Stimulated activated naive CD4-positive, alpha-beta T cell treated with Interleukin-2 at 50 U/mL for 16 hours (primary cell): Measurements from ENCODE around the gene ADGRD1.

Source experiments
- DNase-seq: peaks from one replicate; lab custom pipeline; 2025; lab: John Stamatoyannopoulos, UW

The ADGRD1 gene

DNA sequence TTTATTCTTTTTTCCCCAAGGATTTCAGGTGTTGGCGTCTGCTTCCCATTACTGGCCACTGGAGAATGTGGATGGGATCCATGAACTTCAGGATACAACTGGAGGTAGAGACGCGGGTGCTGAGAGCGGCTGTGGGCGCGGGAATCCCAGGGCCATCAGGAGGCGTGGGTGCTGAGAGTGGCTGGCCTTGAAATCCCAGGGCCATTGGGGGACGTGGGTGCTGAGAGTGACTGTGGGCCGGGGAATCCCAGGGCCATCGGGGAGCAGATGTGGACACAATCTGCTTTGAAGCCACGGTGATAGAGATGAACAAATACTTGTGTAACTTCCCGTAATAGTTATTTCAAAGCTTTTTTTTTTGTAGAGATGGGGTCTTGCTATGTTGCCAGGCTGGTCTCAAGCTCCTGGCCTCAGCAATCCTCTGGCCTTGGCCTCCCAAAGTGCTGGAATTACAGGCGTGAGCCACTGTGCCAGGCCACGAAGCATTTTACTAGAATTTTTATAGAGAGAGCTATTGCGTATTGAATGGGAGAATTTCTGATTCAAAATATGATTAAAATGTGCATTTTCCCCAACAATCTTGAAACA, 12.8 kb downstream of the ADGRD1 start:
- DNase-seq: no peak

DNA sequence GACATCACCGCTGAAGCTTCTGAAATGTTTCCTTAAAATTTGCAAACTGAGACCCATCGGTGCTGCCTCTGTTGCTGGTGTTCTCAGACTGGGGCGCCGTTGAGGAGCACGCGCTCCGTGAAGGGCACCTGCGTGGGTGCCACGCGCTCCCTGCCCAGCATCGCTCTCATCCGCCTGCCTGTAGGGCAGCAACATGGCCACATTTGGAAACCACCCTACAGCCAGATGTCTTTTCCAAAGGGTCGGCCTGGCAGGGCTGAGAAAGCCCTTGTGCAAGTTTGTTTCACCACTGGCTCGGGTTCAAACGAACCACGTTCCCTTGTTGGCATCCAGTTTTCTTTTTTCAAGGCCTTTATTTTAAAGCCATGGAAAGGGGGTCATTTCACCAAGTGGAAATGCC, 13.9 kb downstream of the ADGRD1 start:
- DNase-seq: no peak

DNA sequence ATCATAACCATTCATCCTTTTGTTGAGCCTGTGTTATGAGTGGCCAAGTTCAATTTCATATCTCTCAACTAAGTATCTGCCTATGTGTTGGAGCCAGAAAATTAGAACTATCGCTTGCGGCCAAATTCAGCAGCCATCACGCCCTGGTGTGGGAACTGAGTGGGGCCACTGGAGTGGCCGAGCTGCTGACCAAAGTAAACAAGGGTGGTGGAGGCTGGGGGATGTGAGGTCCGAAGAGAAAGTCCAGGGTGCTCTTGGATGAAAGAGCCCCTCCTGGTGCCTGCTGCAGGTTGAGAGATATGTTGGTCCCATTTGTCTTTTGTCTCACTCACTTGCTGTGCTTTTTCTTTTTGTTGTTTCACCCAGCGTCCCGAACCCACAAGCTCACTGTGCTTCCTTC, 14.9 kb downstream of the ADGRD1 start:
- DNase-seq: no peak

DNA sequence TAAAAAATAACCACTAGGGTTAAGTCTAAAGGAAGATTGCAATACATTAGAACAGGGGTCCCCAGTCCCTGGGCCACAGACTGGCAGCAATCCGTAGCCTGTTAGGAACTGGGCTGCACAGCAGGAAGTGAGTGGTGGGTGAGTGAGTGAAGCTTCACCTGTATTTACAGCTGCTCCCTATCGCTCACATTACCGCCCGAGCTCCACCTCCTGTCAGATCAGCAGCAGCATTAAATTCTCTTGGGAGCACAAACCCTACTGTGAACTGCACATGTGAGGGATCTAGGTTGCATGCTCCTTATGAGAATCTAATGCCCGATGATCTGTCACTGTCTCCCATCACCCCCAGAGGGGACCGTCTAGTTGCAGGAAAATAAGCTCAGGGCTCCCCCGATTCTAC, 15.5 kb downstream of the ADGRD1 start:
- DNase-seq: no peak

DNA sequence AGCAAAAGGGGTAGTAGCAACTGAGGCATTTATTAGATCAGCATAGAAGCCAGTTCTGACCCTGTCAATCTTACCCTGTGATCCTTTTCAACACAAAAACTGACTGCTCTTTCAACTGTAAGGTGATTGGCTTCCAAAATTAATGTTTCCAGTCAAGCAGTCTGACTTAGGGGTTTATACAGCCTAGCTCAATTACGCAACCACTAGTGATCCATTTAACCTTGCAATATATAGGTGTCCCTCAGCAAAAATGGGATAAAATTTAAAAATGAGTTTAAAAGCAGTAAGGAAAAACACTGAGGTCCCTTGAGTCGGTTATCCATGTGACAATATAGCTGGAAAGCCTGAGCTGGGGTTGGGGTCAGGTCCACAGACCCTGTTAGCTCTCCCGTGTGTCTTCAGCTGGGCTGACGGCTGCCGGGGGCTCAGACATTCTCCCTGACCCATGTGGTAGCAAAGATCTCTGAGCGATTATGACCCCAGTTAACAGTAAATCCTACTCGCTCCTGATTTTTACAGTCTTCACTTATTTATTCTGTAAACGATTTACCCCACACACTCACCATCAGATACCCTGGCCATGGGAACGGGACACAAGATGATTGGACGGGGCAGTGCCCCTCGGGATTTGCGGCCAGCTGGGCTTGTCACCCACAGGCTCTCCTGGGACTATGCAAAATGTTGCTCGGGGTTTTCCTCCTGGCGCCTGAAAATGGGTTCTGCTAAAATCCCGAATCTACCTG, 16.6 kb downstream of the ADGRD1 start:
- DNase-seq: no peak

DNA sequence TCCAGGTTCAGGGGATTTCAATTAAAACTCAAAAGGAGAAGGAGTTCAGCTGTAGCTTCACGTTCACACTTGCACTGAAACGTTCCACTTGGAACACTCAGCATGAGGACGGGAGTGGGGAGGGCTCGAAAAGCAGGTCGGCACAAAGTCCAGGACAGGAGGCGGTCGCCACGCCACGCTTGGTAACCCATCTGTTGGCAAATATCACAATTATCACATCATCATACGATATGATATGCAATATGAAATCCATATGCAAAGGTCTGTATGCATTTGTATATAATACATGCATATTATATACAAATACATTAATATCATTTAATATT, 17.2 kb downstream of the ADGRD1 start:
- DNase-seq: no peak

DNA sequence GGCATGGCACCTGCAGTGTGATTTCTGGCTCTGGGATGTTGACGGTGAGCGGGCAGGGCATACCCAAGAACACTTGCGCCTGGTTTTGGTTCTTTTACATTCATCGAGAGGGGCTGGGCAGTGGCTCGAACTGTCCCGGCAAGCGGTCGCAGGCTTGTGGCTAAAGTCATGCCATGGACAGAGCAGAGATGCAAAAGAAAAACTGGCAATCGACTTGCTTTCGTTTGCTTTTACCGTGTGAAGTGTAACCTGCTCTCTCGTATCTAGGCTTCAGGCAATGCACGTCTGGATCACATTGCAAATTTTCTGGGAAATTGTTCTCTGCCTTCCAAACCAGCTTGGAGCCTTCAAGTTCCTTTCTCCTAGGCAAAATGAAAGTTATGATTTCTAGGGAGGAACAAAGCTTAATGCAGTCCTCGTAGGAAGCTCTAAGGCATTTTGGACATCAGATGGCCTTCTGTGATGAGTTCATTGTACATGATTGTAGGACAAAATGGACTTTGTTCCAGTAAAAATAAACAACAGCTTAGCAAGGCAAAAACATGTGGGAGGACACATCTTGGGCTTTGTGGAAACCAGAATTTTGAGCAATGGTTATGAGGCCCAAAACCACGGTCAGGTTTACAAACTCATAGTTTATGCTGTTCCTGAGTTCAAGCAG, 18.3 kb downstream of the ADGRD1 start:
- no peak for DNase-seq

DNA sequence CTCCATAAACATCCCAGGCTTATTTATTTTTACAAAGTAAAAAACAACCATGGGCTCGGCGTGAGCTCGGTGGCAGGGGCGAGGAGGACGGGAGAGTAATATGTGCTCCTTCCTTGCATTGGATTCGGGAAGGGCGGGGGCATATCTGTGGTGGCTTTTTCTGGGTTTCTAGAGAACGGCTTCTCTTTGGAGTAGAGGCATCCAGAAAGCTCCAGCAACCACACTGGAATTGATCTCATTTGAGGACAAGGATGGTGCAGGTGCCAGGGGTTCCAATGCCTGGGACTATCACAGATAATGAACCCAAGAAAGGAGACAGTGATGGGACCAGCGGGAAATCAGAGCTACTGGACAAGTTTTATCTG, 18.9 kb downstream of the ADGRD1 start:
- DNase-seq: no peak

DNA sequence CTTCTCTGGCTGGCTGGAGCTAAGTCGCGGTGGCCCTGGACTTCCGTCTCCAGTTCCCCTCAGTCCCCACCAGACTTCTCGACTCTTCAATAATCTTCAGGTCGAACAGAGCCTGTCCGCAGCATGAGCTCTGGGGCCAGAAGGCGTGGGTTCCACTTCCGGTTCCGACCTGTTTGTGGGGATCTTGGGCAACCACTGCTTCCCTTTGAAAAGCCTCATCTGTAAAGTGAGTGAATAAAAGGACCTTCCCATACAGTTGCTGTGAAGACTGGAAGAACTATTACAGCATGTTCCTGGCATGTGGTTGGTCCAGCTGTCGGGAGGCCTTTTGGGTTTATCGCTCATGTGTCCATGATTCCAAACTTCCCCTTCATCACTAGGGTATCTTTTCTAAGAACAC, 19.4 kb downstream of the ADGRD1 start:
- DNase-seq: no peak

DNA sequence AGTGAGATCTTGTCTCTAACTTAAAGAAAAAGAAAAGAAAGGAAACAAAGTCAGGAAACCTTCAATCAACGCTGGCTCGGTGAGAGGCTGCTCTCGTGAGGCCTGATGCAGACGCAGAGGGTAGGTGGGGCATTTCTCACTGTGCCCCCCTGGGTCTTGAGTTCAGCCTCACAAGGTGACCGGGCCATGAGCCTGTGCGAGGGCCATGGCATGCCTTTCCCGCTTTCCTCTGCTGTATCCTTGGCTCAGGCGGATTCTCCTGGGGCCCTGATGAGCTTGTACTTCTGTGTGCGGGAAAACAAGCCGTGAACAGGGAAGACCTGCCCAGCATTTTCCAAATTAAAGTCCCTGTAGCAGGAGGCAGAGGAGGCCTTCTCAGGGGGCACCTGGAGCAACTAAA, 20.2 kb downstream of the ADGRD1 start:
- no peak for DNase-seq

DNA sequence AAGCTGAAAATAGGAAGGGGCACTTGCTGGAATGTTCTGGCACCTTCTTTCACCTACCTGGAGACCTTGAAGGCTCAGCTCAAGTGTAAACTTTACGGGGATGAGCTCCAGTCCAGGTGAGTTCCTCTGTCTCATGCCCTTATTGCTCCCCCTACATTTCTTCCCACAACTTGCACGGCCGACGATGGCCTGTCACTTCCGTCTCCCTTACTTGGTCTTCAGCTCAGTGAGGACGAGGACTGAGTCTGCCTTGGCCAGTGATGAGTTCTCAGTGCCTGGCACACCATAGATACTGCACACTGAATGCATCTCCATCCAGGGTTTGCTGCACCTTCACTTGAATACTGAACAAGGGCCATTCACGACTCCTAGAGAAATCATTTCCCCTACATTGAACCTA, 21.4 kb downstream of the ADGRD1 start:
- DNase-seq: no peak

DNA sequence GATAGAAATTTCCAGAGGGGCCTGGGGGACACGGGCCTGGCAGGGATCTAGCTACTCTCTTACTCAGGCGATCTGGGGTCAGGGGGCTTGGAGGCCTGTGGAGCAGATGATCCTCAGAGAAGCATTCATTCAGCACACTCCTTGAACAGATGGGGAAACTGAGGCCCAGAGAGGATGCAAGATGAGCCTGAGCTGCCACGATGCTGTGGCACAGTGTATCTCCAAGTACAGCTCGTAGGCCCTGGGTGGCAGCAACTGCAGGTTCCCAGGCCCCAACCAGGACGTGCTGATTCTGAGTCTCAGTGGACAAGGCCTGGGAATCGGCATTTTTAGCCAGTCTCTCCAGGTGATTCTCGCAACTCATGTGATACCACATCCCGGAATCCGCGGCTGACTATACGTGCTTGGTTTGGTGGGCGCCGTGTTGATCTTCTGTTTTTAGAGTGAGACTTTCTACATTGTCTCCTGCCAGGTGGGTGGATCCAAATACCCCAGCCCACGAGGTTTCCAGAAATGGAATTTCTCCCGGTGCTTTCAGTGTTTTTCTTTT, 22.5 kb downstream of the ADGRD1 start:
- DNase-seq: no peak

DNA sequence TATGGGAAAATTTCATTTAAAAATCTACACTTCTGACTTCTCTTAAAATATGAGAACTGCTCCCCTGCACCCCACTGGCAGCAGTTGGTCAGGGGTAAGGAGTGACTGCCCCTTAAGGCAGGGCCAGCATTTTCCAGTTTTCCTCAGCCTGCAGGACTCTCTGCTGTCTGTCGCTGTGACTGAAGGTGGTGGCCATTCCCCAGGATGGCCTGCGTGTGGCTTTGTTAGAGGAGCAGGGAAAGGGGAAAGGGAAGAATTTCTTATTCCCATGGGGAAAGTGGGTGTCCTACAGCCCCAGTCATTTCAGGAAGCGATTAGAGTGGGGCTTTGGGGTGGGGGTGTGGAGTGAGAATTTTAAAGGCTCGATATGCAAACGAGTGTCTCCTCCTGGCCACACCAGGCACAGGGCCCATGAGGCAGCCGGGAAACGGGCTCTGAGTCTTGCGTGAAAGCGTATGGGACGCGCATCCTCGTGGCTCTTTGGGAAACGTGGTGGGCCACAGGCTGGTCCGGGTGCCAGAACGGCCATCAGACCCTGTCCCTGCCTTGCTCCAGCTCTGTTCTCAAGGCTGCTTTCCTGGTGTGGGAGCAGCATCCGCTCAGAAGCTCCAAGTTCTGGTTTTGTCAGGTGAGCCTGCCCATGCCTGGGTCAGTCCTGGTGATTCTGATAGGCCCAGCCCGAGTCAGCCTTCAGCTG, 23.5 kb downstream of the ADGRD1 start:
- DNase-seq: no peak

DNA sequence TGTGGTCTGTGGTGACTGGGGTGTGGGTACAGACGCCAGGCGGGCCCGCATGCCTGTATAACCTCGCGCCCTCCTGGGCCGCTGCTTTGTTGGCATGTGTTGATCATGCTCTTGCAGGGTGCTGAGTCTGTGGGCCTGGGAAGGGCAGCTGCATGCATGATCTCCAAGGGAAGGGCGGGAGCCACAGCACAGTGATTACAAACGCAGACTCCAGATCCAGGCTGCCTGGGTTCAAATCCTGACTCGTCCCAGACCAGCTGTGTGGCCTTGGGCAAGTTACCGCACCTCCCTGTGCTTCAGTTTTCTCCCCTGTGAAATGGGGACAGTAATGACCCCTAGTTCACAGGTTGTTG, 24.0 kb downstream of the ADGRD1 start:
- no peak for DNase-seq

DNA sequence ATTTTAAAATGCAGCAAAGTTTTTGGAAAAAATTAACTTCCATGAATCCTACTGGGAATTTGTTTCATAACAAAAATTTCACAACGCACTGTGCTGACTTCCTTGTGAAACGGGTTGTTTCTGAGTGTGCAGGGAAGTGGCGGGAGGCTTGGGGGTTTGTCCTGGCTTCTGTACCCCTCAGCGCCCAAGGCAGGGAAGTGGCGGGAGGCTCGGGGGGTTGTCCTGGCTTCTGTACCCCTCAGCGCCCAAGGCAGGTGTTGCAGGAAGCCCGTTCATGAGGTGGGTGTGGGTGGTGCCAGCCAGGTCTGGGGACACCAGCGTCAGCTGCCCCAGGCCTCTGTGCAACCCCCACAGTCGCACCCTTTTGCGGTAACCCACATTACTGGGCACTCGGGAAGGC, 25.1 kb downstream of the ADGRD1 start:
- no peak for DNase-seq

DNA sequence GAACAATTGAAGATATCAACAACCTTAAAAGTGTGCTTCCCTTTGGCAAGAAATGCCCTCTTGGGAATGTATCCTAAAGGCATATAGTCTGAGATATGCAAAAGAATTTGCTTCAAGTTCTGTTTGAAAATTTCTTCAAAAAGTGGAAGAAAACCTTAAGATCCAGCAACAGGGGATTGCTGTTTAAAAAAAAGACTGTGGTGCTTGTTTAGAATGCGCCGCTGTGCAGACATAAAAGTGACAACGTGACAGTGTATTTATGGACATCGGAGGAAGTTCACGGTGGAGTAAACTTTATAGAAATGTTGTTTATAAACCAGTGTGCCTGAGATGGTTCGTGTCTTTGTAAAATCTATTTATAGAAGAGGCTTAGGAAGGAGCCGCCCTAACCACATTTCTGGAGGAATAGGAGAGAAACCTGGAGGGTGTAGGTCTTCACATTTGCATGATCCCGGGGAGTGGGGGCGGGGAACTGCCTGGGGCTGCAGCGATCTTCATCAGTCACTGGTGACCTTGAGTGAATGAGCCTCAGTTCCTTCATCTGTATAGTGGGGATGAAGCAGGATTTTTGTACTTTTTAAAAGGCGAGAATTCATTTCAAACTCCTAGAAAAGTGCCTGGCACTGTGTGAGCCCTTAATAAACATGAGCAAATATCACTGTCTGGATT, 27.5 kb downstream of the ADGRD1 start:
- no peak for DNase-seq

DNA sequence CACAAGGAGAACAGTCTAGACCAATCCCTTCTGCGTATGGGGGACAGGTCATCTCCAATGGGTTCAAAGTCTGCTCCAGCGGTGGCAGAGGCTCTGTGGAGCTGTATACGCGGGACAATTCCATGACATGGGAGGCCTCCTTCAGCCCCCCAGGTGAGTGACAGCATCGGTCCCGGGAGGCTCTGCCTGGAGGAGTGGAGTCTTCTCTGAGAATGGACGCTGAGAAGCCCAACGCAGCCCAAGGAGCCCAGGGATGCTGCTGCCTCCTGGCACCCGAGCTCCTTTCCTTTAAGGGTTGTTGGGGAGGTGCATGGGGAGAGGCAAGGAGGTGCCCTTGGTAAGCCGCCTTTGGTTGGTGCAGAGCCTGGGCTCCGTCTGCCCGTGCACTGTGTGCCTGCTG, 28.2 kb downstream of the ADGRD1 start:
- DNase-seq: no peak

DNA sequence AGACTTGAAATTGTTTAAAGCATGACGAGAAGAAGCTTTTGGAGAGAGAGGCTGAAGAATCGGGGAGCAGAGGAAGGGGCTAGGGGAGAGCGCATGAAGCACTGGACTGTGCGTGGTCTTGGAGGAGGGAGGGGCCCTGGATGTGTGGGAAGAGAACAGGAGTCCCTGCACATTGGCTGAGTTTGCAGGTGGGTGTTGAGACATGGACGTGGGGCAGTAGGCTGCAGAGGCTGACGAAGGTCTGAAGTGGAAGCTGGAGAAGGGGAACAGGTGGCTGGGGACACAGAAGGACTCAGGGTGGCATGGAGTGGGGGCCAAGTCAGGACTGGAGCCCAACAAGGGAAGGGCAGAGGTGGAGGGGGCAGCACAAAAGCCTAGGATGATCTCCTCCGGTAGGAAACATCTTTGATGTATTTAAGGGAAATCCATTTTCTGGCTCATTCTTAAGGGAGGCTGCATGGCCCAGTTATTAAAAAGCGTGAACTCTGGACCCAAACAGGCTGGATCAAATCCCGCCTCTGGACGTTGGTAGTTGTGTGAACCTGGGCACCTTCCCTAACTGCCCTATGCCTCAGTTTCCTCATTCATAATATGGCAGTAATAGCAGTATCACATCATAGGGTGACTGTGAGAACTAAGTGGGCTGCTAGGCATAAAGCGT, 29.0 kb downstream of the ADGRD1 start:
- no peak for DNase-seq

DNA sequence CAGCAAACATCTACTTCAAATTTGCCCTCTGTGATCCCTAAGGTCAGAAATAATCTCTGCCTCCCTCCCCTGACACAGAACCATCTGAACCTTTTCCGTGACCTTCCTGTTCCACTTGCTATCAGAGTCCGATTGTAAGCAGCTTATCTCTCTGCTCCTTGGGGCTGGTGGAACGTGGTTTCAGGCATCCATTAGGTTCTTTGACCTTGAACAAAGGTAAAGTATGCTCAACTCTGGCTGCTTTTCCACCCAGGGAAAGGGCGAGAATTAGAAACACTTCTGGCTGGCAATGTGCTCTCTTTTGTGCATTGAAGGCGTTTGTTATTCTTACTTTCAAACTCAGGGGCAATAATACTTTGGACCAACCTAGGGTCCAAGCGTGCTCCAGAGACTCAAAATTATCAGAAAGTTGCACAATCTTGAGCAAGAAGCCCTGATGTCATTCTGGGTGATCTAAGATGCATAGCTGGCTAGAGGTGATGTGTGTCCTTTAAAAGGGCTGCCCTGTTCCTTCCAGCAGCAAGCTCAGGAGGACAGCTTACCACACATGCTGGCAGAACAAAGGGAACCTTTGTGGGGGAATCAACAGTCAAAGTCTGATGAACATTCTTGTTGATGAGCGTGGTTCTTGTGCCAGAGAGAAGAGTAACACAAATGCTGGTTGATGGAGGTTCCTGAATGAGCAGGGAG, 29.8 kb downstream of the ADGRD1 start:
- DNase-seq: no peak

DNA sequence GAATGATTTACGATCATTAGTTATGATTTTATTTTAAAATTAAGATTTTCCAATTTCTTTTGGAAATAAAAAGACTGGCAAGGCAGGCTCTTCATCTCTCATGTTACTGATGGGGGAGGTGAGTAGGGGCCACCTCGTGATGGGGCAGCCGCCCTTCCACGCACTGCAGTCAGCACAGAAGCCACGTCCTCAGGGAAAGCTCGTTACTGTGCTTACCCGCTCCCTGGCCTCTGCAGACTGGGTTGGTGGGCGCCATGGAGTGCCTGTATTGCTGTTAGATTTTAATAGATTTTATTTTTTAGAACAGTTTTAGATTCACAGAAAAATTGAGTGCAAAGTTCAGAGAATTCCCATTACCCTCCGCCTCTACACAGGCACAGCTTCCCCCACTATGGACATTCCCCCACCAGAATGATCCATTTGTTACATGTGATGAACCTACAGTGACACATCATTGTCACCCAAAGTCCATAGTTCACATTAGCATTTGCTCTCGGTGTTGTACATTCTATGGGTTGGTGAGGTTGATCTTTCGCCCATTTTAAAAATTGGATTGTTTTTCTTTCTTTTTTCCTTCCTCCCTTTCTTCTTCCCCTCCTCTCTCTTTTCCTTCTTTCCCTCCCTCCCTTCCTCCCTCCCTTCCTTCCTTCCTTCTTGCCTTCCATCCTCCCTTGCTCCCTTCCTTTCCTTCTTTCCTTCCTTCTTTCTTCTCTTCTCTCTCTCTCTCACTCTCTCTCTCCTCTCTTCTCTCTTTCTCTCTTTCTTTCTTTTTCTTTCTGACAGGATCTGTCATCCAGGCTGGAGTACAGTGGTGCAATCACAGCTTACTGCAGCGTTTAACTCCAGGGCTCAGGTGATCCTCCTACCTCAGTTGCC, 30.7 kb downstream of the ADGRD1 start:
- DNase-seq: no peak
